ENCODE results near the gene CTNND2.

CTNND2 gene

GRCh38 chr5:11043881-11044280 lies 860.4 kb downstream of the CTNND2 start:
- TF ChIP-seq CTCF (IDR thresholded peaks at IDR 0.05; ENCODE audit: insufficient read depth, low read length, poor library complexity, severe bottlenecking): no peak
- H3K36me3 ChIP-seq (ENCODE audit: control insufficient read depth, insufficient read depth, low read length): no peaks in the 10 kb centered on the region
- no peak overlapping the region for H3K4me3 ChIP-seq (replicated peaks; ENCODE audit: low read depth, low read length)
- no peaks in the 10 kb centered on the region; the same call in 1 of the 2 replicates for H3K27me3 ChIP-seq (replicated peaks; ENCODE audit: control insufficient read depth, insufficient read depth, low read length)
- no peak for DNase-seq (ENCODE audit: extremely low read depth, insufficient read length)

GRCh38 chr5:11040345-11040744 lies 863.9 kb downstream of the CTNND2 start:
- DNase-seq (ENCODE audit: extremely low read depth, insufficient read length): no peak
- no peak for TF ChIP-seq CTCF (IDR thresholded peaks at IDR 0.05; ENCODE audit: insufficient read depth, low read length, poor library complexity, severe bottlenecking)
- H3K36me3 ChIP-seq (ENCODE audit: control insufficient read depth, insufficient read depth, low read length): no peaks in the 10 kb centered on the region
- no peak overlapping the region for H3K4me3 ChIP-seq (replicated peaks; ENCODE audit: low read depth, low read length)
- H3K27me3 ChIP-seq (replicated peaks; ENCODE audit: control insufficient read depth, insufficient read depth, low read length): no peaks in the 10 kb centered on the region; the same call in 1 of the 2 replicates

GRCh38 chr5:11038772-11039171 lies 865.5 kb downstream of the CTNND2 start:
- Histone ChIP-seq H3K36me3 (ENCODE audit: control insufficient read depth, insufficient read depth, low read length) (no peaks in the 10 kb centered on the region), H3K27me3 (replicated peaks; ENCODE audit: control insufficient read depth, insufficient read depth, low read length) (no peaks in the 10 kb centered on the region), H3K4me3 (replicated peaks; ENCODE audit: low read depth, low read length) (no peak overlapping the region)
- no peak for DNase-seq (ENCODE audit: extremely low read depth, insufficient read length)
- TF ChIP-seq CTCF (IDR thresholded peaks at IDR 0.05; ENCODE audit: insufficient read depth, low read length, poor library complexity, severe bottlenecking): no peak

- TF ChIP-seq CTCF (IDR thresholded peaks at IDR 0.05; ENCODE audit: insufficient read depth, low read length, poor library complexity, severe bottlenecking): no peak
- Histone ChIP-seq H3K36me3 (ENCODE audit: control insufficient read depth, insufficient read depth, low read length) (no peaks in the 10 kb centered on the region), H3K27me3 (replicated peaks; ENCODE audit: control insufficient read depth, insufficient read depth, low read length) (no peaks in the 10 kb centered on the region), H3K4me3 (replicated peaks; ENCODE audit: low read depth, low read length) (no peak overlapping the region)
- DNase-seq (ENCODE audit: extremely low read depth, insufficient read length): no peak
Observed at GRCh38 chr5:11037941-11038340, 866.3 kb downstream of the CTNND2 start.

- Histone ChIP-seq H3K4me3 (replicated peaks; ENCODE audit: low read depth, low read length) (no peak overlapping the region), H3K36me3 (ENCODE audit: control insufficient read depth, insufficient read depth, low read length) (no peaks in the 10 kb centered on the region), H3K27me3 (replicated peaks; ENCODE audit: control insufficient read depth, insufficient read depth, low read length) (no peaks in the 10 kb centered on the region)
- no peak for TF ChIP-seq CTCF (IDR thresholded peaks at IDR 0.05; ENCODE audit: insufficient read depth, low read length, poor library complexity, severe bottlenecking)
- DNase-seq (ENCODE audit: extremely low read depth, insufficient read length): no peak
Observed at GRCh38 chr5:11037080-11037479, 867.2 kb downstream of the CTNND2 start.

- H3K4me3 ChIP-seq (replicated peaks; ENCODE audit: low read depth, low read length): no peak overlapping the region
- no peak for TF ChIP-seq CTCF (IDR thresholded peaks at IDR 0.05; ENCODE audit: insufficient read depth, low read length, poor library complexity, severe bottlenecking)
- no peak for DNase-seq (ENCODE audit: extremely low read depth, insufficient read length)
- H3K36me3 ChIP-seq (ENCODE audit: control insufficient read depth, insufficient read depth, low read length): no peaks in the 10 kb centered on the region
- H3K27me3 ChIP-seq (replicated peaks; ENCODE audit: control insufficient read depth, insufficient read depth, low read length): no peaks in the 10 kb centered on the region
Observed at GRCh38 chr5:11030671-11031070, 873.6 kb downstream of the CTNND2 start.
